ENCODE data around the gene OGFRL1.

OGFRL1 gene

DNA sequence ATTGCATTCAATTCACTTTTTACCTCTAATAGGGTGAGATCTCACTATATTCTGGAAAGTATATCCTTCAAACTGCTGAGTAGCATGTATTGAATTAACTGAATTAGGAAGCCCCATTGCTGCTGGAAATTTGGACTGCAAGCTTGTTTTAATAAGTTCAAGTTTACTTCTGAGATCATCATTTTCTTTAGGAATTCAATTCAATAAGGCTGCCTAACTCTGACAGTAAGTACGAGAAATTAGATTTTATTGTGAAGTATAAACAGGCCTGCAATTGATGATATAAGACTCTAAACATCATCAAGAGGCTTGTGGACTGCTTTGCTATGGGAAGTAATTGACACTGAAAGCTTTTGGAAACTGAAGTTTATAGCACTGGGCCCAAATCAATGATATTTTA lies 44.4 kb downstream of the OGFRL1 start:
- Histone ChIP-seq H4K20me1 (ENCODE audit: insufficient read depth) (no peaks in the 10 kb centered on the region), H3K4me1 (ENCODE audit: low read depth, poor library complexity, severe bottlenecking) (no peaks in the 10 kb centered on the region), H3K4me2 (no peak overlapping the region), H3K9ac (no peak overlapping the region), H3K4me3 (IDR thresholded peaks at IDR 0.05; ENCODE audit: insufficient read depth, low read depth, low read length) (no peak overlapping the region), H3K79me2 (ENCODE audit: insufficient read depth, low read depth) (no peaks in the 10 kb centered on the region), H3K27ac (no peak overlapping the region), H3K27me3 (ENCODE audit: insufficient read depth, low read depth) (no peaks in the 10 kb centered on the region), H2AFZ (ENCODE audit: low read depth) (no peak overlapping the region), H3K36me3 (ENCODE audit: insufficient read depth) (no peaks in the 10 kb centered on the region)
- TF ChIP-seq, protein P1, sequence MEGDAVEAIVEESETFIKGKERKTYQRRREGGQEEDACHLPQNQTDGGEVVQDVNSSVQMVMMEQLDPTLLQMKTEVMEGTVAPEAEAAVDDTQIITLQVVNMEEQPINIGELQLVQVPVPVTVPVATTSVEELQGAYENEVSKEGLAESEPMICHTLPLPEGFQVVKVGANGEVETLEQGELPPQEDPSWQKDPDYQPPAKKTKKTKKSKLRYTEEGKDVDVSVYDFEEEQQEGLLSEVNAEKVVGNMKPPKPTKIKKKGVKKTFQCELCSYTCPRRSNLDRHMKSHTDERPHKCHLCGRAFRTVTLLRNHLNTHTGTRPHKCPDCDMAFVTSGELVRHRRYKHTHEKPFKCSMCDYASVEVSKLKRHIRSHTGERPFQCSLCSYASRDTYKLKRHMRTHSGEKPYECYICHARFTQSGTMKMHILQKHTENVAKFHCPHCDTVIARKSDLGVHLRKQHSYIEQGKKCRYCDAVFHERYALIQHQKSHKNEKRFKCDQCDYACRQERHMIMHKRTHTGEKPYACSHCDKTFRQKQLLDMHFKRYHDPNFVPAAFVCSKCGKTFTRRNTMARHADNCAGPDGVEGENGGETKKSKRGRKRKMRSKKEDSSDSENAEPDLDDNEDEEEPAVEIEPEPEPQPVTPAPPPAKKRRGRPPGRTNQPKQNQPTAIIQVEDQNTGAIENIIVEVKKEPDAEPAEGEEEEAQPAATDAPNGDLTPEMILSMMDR (conservative IDR thresholded peaks at IDR 0.05; ENCODE audit: low read depth, low read length): no peak

DNA sequence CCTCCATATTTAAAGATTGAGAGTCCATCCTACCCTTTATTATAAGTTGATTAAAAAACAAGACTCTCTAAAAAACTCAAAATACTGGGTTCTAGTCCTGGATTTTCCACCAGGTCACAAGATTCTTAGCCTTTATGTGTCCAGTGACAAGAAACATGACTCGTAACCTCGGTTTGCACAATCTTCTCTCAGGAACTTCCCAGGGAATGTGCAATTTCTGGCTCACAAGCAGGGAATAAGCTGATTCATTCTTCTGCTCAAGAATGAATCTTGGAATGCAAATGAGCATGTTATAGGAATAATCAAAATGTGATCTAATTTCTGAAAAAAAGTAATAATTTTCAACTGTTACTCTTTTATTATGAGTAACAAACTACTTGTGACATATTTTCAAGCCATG lies 45.1 kb downstream of the OGFRL1 start:
- Histone ChIP-seq H3K36me3 (ENCODE audit: insufficient read depth) (no peaks in the 10 kb centered on the region), H3K4me3 (IDR thresholded peaks at IDR 0.05; ENCODE audit: insufficient read depth, low read depth, low read length) (no peak overlapping the region), H3K4me2 (no peak overlapping the region), H3K79me2 (ENCODE audit: insufficient read depth, low read depth) (no peaks in the 10 kb centered on the region), H2AFZ (ENCODE audit: low read depth) (no peak overlapping the region), H4K20me1 (ENCODE audit: insufficient read depth) (no peaks in the 10 kb centered on the region), H3K9ac (no peak overlapping the region), H3K4me1 (ENCODE audit: low read depth, poor library complexity, severe bottlenecking) (no peaks in the 10 kb centered on the region), H3K27me3 (ENCODE audit: insufficient read depth, low read depth) (no peaks in the 10 kb centered on the region), H3K27ac (no peak overlapping the region)
- TF ChIP-seq, protein P1 (conservative IDR thresholded peaks at IDR 0.05; ENCODE audit: low read depth, low read length): no peak

DNA sequence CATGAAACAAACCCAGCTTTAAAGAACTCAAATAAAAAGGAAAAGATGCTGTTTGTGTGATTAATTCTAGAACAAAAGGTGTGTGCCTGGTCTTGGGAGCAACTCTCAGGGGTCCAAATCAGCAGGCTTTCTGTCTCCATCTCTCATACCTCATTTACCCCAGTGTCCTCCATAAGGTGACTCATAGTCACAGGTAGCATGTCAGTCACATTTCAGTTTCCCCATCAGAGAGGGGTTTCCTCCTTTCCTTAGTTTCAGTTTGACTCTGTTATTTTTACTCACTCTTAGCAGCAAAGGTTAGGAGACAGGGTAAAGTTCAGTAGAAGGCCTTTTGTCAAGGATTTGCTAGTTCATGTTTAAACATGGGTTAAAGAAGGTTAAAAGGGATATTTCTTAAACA lies 46.2 kb downstream of the OGFRL1 start:
- Histone ChIP-seq H3K36me3 (ENCODE audit: insufficient read depth) (no peaks in the 10 kb centered on the region), H3K79me2 (ENCODE audit: insufficient read depth, low read depth) (no peaks in the 10 kb centered on the region), H2AFZ (ENCODE audit: low read depth) (no peak overlapping the region), H3K4me3 (IDR thresholded peaks at IDR 0.05; ENCODE audit: insufficient read depth, low read depth, low read length) (no peak overlapping the region), H3K27me3 (ENCODE audit: insufficient read depth, low read depth) (no peaks in the 10 kb centered on the region), H4K20me1 (ENCODE audit: insufficient read depth) (no peaks in the 10 kb centered on the region), H3K27ac (no peak overlapping the region), H3K4me2 (no peak overlapping the region), H3K4me1 (ENCODE audit: low read depth, poor library complexity, severe bottlenecking) (no peaks in the 10 kb centered on the region), H3K9ac (no peak overlapping the region)
- TF ChIP-seq, protein P1 (conservative IDR thresholded peaks at IDR 0.05; ENCODE audit: low read depth, low read length): no peak

DNA sequence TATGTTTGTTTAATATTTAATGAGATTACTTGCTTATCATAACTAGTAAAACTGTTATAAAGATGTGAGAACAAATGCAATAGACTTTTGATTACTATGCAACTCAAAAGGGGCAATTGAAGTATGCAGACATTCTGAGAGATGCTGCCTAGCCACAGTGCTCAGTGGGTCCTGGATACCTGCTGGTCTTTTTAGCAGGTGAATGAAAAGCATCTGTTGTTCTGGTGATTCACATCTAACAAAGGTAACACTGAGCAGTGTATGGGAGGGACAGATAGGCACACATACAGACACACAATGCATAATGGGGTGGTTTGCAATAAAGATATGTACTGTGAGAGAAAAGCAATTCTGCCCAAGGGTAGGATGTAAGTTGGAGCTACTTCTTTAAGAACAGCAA lies 46.9 kb downstream of the OGFRL1 start:
- Histone ChIP-seq H2AFZ (ENCODE audit: low read depth) (no peak overlapping the region), H3K4me2 (no peak overlapping the region), H3K27me3 (ENCODE audit: insufficient read depth, low read depth) (no peaks in the 10 kb centered on the region), H3K4me3 (IDR thresholded peaks at IDR 0.05; ENCODE audit: insufficient read depth, low read depth, low read length) (no peak overlapping the region), H3K79me2 (ENCODE audit: insufficient read depth, low read depth) (no peaks in the 10 kb centered on the region), H4K20me1 (ENCODE audit: insufficient read depth) (no peaks in the 10 kb centered on the region), H3K27ac (no peak overlapping the region), H3K9ac (no peak overlapping the region), H3K36me3 (ENCODE audit: insufficient read depth) (no peaks in the 10 kb centered on the region), H3K4me1 (ENCODE audit: low read depth, poor library complexity, severe bottlenecking) (no peaks in the 10 kb centered on the region)
- TF ChIP-seq, protein P1 (conservative IDR thresholded peaks at IDR 0.05; ENCODE audit: low read depth, low read length): no peak

DNA sequence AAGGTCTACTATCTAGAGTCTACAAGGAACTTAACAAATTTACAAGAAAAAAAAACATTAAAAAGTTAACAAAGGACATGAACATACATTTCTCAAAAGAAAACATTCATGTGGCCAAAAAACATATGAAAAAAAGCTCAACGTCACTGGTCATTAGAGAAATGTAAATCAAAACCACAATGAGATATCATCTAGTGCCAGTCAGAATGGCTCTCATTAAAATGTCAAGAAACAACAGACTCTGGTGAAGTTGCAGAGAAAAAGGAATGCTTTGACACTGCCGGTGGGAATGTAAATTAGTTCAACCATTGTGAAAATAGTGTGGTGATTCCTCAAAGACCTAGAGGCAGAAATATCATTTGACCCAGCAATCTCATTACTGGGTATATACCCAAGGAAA lies 48.3 kb downstream of the OGFRL1 start:
- Histone ChIP-seq H3K36me3 (ENCODE audit: insufficient read depth) (no peaks in the 10 kb centered on the region), H3K4me3 (IDR thresholded peaks at IDR 0.05; ENCODE audit: insufficient read depth, low read depth, low read length) (no peak overlapping the region), H3K9ac (no peak overlapping the region), H4K20me1 (ENCODE audit: insufficient read depth) (no peaks in the 10 kb centered on the region), H3K27me3 (ENCODE audit: insufficient read depth, low read depth) (no peaks in the 10 kb centered on the region), H3K79me2 (ENCODE audit: insufficient read depth, low read depth) (no peaks in the 10 kb centered on the region), H3K4me2 (no peak overlapping the region), H3K4me1 (ENCODE audit: low read depth, poor library complexity, severe bottlenecking) (no peaks in the 10 kb centered on the region), H2AFZ (ENCODE audit: low read depth) (no peak overlapping the region), H3K27ac (no peak overlapping the region)
- TF ChIP-seq, protein P1 (conservative IDR thresholded peaks at IDR 0.05; ENCODE audit: low read depth, low read length): no peak

All from KMS-11 (cell line).